ENCODE data around the gene SOBP.

The SOBP gene

DNA sequence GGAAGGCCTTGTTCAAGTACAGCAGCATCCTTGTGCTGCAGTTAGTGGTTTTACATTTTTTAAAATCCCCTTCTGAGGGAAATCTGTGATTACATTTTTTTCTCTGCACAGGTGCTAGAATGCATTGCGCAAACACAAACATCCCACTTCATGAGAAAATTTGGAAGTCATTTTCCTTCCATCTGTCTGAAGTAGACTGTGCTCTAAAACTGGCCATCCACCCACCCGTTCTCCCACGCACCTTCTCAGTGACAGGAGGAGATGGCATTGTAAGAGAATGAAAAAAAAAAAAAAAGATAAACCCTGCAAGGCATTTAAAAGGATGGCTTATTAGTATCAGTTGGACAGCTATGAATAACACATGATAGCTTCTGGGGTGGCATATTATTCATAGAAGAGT, 65.0 kb downstream of the SOBP start:
- DNase-seq: no peak

DNA sequence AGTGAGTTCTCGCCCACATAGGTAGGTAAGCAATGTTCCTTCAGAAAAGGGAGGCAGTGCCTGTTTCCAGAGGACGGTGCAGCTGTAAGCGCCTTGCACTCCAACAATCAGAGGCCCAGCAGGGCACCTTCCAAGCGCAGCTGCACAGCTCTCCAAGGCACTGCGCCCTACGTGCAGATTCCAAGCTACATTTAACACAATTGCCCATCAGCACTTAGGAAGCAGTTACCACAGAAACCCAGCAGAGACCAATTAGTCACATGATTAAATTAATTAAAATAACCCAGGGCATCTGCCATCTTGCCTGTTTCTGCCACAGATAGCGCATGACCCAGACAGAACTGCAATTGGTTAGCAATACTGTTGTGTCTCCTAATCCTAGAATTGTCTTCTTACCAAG, 65.5 kb downstream of the SOBP start:
- DNase-seq: peak; percentile 15 to 66

DNA sequence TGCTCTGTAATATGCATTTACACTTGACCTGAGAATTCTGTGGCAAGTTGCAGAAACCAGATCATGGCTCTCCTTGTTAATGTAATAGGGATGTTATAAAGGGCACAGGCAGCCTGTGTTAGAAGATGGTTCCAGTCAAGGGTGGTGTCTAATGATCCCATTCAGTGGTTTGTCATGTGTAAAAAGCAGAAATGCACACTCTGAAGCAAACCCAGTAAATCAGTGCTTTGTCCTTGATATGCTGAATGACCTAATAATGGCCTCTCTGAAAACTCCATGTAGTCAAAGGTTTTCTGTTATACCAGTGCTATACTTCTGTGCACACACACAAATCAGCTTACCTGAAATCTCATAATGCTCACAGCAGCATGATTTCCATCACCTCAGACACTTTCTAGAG, 66.2 kb downstream of the SOBP start:
- DNase-seq: no peak

DNA sequence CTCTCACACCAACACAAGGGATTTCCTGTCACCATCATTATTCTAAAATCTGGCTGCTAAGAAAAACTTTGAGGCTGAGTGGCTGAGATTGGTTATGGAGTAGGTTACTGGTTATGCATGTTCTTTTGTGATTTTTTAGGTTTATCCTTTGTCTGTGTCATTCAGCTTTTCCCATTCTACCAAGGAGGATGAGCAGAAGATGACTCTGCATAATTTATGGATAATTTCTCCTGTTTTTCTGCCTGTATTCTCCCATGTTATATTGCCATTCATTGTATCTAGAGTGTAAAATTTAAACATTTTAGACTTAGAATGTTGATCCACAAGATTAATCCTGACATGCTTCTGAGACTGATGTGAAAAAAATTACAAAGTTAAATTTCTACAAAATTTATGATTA, 67.8 kb downstream of the SOBP start:
- DNase-seq: no peak

DNA sequence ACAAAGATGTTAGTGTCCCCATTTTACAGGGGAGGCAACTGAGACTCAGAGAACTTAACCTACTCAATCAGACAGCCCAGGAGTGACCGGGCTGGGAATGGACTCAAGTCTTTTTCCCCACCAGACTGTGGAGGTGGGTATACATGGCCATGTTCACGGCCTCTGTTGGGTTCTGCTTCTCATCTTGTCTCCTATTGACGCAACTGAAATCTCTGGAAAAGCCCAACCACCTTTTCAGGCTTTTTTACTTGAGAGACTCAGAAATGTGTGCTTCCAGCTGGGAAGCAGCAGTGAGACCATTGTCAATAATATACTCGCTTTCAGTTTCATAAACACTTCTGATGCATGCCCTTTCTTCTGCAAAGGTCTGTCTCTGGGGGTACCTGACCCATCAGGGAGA, 70.7 kb downstream of the SOBP start:
- no peak for DNase-seq

DNA sequence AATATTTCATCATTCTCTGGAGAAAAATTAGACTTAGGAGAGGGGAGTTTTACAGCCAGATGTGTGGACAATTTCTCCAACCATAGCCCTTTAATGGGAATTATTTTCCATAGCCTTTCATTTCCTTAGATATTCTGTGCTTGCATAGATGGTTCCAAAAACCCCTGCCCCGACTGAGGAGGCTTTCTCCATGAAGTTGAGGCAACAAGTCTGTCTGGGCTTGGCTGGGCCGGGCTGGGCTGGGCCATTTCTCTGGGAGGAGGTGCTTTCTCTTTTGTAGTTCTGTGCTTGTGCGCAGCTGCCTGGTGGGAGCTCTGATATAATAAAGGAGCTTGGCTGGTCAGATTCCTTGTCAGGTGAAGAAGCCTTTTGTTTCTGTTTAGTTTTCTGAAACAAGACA, 71.4 kb downstream of the SOBP start:
- DNase-seq: no peak

DNA sequence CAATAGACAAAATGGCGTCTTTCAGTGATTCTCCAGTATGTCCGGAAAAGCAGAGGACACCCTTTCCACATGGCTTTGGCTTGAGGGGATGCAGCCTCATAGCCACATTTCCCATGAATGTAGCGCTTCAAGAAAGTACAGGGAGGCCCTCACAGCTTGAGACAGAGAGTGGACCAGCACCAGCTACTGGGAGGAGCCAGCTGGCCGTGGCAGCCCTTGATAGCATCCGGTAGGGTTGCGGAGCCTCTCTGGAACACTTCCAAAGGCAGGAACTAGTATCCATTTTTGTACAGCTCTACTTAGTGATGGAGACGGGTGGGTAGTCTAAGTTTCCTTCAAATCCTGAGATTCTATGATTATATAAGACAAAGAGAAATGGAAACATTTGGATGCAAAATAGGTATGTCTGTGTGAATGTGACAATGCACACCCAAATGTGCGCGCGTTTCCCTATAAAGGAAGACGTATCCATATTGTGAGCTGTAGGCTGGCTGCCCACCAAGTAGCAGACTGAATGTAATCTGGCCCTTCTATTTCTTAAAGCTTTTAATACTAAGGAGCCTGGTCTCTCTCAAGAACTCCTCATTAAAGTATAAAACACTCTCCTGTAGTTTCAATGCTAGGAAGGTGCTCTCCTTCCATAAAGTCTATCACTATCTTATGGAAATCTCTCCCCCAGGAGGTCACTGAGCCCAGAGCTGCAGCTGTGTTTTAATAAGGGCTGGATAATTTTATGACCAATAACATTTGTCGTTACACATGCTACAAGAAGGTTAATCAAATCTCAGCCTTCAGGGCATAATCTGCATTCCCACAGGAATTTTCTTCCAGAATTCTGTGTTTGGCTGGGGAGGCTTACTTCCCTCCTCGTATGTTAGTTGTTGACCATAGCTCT, 74.0 kb downstream of the SOBP start:
- DNase-seq: no peak

DNA sequence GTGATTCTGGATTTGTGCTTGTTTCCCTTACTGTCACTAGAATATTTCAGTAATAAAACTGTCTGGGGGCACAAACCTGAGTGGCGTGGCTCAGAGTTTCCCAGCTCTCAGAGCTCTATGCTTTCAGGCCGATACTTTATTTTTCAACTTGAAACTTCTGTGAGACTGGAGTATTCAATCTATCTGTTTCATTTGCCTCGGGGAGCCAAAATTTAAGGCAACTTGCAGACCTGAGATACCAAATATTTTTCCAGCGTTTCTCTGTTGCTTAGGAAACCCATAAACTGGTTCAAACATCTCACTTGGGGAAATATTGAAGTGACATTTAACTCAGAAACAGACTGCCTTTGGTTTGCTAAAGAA, 74.7 kb downstream of the SOBP start:
- DNase-seq: no peak

DNA sequence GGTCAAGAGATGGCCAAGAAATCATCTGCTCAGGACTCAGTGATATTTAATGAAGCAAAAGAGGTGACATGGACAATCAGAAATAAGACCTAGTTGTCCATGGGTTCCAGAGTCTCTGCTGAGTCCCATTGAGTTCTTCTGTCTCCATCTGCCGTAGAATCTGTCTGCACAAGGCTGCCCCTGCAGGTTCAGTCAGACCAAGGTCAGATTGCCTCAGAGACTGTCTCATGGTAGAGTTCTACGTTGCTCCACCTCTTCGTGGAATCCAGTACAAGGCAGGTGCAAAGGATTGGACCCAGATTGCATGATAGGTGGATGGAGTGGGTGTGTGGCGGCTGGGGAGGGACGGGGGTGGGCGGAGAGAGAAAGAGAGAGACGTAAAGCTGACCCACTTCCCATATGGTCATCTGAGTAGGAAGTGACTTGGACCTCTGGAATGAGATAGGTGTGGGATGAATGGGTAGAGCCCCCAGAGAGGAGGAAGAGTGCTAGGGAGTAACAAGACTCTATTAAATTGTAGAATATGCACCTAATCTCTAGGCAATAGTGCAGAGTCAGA, 75.3 kb downstream of the SOBP start:
- no peak for DNase-seq

DNA sequence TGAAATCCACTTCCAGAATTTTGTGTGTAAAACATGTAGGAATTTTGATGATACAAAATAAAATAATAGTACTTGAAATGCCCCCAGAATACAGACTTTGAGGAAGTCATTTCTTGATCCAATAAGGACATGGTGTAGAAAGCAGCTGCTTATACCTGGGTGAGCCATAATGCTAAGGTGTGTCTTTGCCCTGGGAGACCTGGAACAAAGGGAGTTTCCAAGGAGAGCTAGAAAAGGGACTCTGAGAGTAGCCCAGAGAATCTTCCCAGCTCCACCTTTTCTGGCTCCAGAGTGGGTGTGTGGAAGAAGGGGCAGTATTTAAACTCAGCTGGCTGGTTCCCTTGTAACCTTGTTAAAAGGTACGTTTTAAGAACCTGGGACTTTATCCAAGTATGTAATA, 77.7 kb downstream of the SOBP start:
- DNase-seq: no peak

DNA sequence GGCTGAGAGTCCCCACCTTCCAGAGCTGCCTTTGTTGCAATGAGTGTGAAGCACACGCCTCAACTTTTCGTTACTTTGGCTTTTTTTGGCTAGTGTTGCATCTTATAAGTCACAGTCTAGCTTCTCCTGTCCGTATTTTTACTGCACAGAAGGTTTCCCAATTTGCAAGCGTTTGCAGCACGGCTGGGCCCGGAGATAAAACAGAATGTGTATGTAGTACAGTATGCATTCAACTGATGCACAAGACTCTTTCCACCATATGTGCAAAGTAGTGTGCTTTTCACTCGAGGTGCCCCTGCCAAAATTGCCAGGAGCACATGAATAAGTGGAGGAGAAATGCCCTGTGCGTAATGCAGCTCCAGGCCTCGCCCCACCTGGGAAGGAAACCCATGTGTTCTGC, 79.6 kb downstream of the SOBP start:
- no peak for DNase-seq

DNA sequence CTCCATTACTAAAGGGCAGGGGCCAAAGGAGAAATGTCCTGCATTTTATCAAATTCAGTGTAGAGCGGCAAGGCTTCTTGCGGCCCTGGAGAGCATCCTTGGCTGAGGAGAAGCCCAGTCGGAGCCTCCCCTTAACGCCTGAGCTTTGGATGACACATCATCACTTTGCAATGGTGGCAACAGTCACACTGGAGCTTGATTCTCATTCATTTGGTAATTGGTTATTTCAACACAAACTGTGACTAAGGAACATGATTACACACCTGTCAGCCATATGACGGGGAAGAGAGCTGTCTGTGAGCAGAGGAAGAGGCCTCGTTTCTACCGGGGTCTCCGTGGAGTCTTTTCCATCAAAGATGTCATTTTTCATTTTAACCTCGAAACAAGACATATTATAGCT, 81.4 kb downstream of the SOBP start:
- DNase-seq: no peak

DNA sequence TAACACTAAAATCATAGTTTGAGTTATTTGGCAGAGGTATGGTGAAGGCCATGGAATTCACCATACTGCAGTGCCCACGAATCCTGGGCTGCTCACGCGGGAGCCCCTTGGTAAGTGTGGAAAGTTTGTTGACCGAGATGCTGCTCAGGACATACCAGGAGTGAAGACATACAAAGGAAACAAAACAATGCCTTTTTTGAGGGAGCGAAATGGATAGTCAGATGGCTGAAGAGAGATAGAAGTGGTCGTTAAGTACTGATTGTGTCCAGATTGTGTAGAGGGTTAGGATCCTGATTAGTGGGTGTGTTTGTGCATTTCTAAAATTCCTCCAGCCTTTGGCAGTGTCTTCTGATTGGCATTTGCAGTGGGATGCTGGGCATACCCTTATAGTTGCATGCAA, 83.0 kb downstream of the SOBP start:
- DNase-seq: no peak

DNA sequence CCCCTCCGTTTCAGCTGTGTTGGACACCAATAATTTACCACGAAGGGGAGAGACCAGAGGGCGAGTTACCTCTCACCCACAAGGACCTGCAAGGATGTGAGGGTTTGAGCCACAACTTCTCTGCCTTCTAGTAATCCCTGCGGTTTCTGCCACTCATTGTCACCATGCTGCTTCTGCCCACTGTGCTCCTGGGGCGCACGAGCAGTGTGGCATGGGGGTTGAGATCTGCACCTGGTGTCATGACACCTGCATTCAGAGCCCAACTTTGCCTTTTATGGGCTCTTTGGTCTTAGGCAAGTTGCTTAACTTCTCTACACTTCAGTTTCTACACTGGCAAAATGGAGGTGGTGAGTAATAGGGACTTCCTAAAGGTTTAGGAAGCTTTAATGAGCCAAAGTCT, 84.9 kb downstream of the SOBP start:
- no peak for DNase-seq

DNA sequence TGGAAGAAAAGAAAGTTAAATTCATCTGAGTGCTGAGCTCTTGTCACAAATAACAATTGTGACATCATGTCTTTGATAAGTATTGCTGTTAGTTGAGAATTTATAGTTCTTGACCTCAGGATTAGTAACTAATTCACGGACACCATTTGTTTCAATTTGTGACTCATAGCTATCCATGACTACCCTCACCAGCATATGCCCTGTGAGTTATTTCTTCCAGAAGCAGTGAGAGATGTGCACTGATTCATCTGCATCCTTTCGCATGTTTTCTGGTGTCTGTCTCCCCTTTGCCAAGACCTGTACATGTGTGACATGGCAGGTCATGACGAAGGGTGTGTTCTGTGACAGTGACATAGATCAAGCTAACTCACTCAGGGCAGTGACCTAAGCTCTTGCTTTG, 86.9 kb downstream of the SOBP start:
- DNase-seq: no peak

DNA sequence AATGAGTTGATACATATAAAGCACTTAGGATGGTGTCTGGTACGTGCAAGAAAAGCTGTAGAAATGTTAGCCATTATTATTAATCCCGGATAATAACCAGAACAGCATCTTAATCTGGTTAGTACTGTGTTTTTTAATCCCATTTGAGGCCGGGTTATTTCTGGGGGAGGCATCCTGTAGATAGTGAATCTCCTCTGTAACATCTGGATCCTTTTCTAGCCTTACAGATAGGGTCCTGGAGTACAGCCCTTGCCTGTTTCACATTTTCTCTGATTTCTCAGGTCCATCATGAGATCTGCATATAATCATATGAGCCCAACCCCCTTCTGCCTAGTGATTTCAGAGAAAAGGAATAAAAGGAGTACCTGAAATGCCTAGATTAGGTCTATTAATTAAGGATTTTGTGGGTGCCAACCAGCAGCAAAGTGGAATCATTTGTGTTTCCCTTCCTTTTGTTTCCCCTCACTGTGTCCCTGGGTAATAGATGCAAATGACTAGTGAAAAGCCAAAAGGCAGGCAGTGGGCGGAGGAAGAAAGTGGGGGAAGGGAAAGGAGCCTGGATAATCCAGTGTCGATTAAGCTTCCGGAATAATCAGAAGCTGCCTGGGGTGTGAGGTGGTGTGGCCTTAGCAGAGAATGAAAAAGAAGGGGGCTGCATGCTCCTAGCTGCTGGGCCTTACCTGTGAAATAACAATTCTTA, 88.9 kb downstream of the SOBP start:
- no peak for DNase-seq

DNA sequence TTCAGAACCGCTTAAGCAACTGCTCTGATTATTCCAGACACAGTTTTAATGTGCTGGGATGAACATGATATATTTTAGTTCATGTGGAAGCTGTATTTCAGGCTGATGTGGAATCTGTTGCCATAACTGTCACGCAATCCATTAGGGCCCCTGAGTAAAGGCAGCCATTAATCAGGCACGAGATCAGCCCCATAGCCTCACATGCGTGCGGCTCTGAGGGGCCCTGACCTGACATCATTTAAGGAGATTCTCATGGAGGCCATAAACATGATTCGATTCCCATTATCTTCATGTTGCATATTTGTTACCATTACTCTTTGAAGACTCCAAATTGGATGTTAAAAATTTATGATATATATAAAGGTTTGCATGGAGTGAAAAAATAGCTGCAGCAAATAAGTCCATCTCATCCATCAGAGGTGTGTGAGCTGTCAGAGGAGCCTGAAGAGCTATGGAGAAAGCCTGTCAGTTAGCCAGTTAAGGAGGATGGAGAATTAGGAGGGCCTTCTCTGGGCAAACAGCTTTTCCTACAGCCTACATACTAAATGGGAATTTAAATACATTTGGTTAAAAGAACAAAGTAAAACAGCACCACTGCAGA, 89.6 kb downstream of the SOBP start:
- no peak for DNase-seq

DNA sequence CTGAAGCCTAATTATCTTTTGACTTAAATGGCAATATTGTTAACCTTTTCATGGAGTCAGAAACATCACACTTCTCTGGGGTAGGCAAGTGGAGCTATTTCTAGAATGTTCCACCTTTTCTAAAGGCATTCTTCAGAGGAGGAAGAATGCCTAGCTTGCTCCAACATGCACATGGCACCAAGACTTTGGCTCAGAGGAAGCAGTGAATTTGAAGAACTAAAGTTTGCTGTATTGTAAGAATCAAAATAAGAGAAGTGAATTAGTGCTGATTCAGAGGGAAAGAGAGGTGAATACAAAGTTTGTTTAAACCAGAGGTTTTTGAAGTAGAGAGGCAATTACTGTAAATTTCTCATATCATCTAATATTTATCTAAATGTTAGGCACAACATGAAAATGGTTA, 92.2 kb downstream of the SOBP start:
- no peak for DNase-seq

DNA sequence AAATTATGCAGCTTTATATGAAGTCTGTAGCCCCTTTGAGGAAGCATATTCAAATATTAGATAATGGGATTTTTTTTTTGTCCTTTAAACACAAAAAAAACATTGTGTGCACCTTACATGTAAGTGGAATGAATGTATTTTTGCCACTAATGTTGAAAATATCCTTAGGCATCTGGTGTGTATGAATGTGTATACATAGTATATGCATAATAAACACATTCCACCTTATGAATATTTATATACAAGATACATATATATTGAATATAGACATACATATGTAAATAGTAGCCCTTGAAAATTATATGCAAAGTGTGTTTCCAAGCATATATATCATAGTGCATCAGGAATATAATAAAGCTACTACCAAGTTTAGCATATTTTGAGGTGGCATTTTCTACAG, 94.8 kb downstream of the SOBP start:
- DNase-seq: no peak

DNA sequence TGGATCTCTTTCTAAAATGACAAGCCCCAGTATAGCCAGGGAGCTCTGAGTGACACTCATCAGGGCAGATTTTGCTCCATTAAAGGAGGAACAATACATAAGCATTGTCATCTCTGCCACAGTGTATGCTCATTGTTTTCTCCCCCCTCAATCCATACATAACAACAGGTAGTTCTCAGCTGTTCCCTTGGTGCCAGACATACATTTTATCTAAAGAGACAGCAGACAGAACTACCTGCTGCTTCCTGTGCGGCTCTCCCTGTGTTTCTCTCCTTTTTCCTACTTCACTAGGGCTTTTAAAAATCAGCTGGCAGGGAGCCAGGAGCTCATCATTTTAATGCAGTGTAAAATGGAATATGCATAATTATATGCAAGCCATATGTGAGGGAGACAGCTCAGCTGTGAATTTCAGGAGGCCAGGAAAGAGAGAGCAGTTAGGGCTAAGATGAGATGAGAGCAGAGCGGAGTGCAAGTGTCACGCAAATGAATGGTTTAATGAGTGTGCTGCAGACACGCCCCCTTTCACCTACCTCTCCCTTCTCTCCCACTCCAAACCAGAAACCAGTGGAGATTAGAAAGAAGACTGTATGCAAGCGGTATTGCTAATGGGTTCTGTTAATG, 96.0 kb downstream of the SOBP start:
- DNase-seq: peak; percentile 47 to 54

DNA sequence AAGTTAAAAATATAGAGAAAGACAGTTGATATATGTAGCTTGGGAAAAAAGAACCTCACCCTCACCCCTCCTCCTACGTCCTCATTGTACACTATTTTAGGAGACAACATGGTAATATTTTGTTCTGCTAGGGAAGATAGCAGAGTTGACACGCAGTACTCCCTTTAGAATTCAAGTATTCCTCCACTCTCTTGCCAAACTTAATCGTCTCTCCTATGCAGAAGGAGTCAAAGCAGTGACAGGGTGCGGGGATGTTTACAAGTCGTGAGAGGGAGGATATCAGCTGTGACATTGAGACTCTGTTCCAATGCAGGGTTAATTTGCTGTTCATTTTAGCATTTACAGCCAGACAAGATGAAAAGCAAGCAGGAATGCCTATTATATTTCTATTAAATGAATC, 97.5 kb downstream of the SOBP start:
- no peak for DNase-seq

DNA sequence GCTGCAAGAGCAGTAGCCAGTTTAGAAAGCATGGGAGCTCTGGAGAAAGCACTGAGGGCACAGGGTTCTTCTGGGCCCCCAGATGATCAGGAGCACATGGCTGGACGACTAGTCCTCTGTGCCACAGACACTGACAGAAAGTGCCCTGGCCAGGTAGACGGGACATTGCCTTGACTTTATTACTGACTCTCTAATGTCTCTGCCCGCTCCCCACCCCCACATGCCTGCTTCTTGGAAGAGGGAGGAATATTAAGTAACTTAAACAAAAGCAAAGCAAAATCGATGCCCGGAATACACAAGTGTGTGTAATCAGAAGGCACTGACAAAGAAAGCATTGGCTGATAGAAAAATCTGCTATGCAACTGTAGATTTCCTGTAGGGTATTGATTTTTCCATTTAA, 99.3 kb downstream of the SOBP start:
- DNase-seq: no peak

DNA sequence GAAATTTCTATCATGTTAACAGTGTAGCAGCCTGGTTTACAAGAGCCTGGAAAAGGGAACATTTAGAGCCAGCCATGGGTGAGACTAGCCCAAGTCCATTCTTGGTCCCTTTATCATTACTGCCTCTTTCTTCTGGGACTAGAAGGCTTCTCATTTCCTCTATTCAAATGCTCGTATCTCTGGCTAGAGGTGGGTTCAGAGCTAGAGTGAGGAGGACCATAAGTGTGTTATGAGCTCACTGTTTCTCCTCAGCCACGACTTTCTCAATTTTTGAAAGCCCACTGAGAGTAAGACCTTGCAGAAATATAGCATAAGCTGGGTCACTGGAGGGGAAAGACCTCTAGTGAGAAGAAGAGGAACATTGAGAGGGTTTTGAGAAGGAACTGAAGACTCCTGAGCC, 100.0 kb downstream of the SOBP start:
- no peak for DNase-seq

DNA sequence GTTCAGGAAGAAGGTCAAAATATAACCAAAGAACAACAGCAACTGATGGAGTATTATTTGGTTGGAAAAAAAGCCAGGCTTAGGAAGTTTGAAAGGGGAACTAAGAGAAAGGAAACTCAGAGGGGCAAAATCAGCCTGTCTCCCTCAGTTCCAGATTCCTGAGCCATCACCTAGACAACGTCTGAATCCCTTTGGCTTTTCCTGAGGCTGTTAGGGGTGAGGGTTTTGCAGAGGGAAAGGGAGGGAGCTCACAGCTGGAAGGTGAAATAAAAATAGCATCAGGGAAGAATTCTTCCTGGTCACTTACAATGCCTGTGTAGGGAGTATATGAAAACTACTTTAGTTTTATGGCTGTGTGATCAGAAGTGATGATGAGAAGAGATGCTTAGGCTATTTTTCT, 100.5 kb downstream of the SOBP start:
- no peak for DNase-seq
